Measurements from ENCODE around the gene CTIF.

The CTIF gene

GRCh38 chr18:48789259-48789812, 250.5 kb downstream of the CTIF start:
- DNase-seq (ENCODE audit: low spot score): no peak

- no peak for DNase-seq (ENCODE audit: low spot score)
Measured at GRCh38 chr18:48790226-48790863, 251.5 kb downstream of the CTIF start.

GRCh38 chr18:48790869-48791635, 252.2 kb downstream of the CTIF start:
- DNase-seq (ENCODE audit: low spot score): no peak

- DNase-seq (ENCODE audit: low spot score): no peak
Measured at GRCh38 chr18:48791636-48792105, 252.8 kb downstream of the CTIF start.

- no peak for DNase-seq (ENCODE audit: low spot score)
Measured at GRCh38 chr18:48792141-48792540, 253.3 kb downstream of the CTIF start.

- no peak for DNase-seq (ENCODE audit: low spot score)
Measured at GRCh38 chr18:48792611-48793380, 254.0 kb downstream of the CTIF start.

GRCh38 chr18:48794251-48794970, 255.6 kb downstream of the CTIF start:
- no peak for DNase-seq (ENCODE audit: low spot score)

- no peak for DNase-seq (ENCODE audit: low spot score)
Measured at GRCh38 chr18:48795696-48796095, 256.9 kb downstream of the CTIF start.

- DNase-seq (ENCODE audit: low spot score): no peak
Measured at GRCh38 chr18:48796491-48797205, 257.8 kb downstream of the CTIF start.

GRCh38 chr18:48797841-48798255, 259.0 kb downstream of the CTIF start:
- DNase-seq (ENCODE audit: low spot score): no peak

- no peak for DNase-seq (ENCODE audit: low spot score)
Measured at GRCh38 chr18:48798334-48799245, 259.8 kb downstream of the CTIF start.

GRCh38 chr18:48799724-48800315, 261.0 kb downstream of the CTIF start:
- DNase-seq (ENCODE audit: low spot score): no peak

- no peak for DNase-seq (ENCODE audit: low spot score)
Measured at GRCh38 chr18:48800466-48800865, 261.6 kb downstream of the CTIF start.

GRCh38 chr18:48800876-48801727, 262.3 kb downstream of the CTIF start:
- DNase-seq (ENCODE audit: low spot score): no peak

- no peak for DNase-seq (ENCODE audit: low spot score)
Measured at GRCh38 chr18:48801728-48802542, 263.1 kb downstream of the CTIF start.

GRCh38 chr18:48802543-48803290, 263.9 kb downstream of the CTIF start:
- DNase-seq (ENCODE audit: low spot score): no peak

GRCh38 chr18:48803518-48803917, 264.7 kb downstream of the CTIF start:
- no peak for DNase-seq (ENCODE audit: low spot score)

All from RKO (cell line).